ES-I3 (cell line): ENCODE data around the gene PGPEP1.
"Not testable (repeated sequence)": the region's sequence is repeated elsewhere in the genome, so short reads cannot be mapped to it uniquely, and the experiment has no call there.

ENCODE experiments used
- H3K36me3 ChIP-seq: 2 replicates; pipeline ENCODE4 v1.6.1; 2013; ENCODE audit warnings: mild to moderate bottlenecking, low read length, control low read depth, moderate library complexity; ENCODE audit not compliant: insufficient read depth
- H3K4me1 ChIP-seq: 2 replicates; pipeline ENCODE4 v1.6.1; 2013; ENCODE audit warnings: mild to moderate bottlenecking, control low read depth, low read length; ENCODE audit not compliant: insufficient read depth
- H3K9ac ChIP-seq: 2 replicates; pipeline ENCODE4 v1.6.1; 2013; ENCODE audit warnings: low read depth, mild to moderate bottlenecking, low read length, moderate library complexity
- H3K9me3 ChIP-seq: 2 replicates; pipeline ENCODE4 v1.6.1; 2013; ENCODE audit warnings: mild to moderate bottlenecking, low read length, moderate library complexity; ENCODE audit not compliant: control insufficient read depth, insufficient read depth

PGPEP1 gene

DNA sequence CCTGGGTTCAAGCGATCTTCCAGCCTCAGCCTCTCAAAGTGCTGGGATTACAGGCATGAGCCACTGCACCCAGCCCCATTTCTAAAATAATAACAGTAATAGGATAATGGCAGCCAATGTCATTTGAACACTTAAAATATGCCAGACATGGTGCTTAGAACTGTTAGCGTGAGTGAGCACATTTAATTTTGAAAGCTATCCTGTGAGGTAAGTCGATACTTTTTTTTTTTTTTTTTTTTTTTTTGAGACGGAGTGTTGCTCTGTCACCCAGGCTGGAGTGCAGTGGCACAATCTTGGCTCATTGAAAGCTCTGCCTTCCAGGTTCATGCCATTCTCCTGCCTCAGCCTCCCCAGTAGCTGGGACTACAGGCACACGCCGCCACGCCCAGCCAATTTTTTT, 14.3 kb downstream of the PGPEP1 start:
- not testable (repeated sequence) for H3K4me1 ChIP-seq, H3K9ac ChIP-seq, H3K36me3 ChIP-seq, H3K9me3 ChIP-seq

DNA sequence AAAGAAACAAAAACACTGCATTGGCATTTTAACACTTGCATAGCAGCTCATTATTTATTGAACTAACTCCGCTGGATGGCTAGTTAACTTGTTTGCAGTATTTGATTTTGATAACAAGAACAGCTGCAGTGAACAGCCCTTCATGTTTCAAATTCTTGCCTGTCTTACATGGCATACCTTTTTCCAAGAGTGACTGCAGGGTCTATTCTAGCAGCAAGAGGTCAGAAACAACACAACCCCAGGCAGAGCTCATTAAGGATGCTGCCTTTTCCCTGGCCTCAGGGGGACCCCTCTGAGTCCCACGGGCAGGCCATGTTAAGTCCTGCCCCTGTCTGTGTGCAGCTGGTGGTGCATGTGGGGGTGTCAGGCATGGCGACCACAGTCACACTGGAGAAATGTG, 16.6 kb downstream of the PGPEP1 start:
- H3K9ac ChIP-seq = no peak overlapping the region
- no peaks in the 10 kb centered on the region for H3K9me3 ChIP-seq
- H3K4me1 ChIP-seq = no peaks in the 10 kb centered on the region
- H3K36me3 ChIP-seq = peaks cover 11% of the 10 kb centered on the region

DNA sequence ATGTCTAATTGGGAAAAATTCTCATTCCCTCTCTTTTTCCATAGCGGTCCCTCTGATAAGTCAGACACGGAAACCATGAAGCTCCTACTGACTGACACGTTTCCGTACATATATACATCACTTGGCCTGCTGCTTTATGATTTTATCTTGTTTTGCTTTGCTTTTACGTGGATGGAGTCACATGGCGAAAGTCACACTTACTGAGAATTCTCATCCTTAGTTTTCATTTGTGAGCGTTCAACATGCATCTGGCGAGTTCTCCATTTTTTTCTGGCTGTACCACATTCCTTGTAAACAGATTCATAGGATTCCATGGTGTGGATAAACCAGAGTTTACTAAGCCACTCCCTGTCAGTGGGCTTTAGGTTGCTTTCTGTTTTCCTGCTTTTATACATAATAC, 21.2 kb downstream of the PGPEP1 start:
- Histone ChIP-seq H3K9ac (no peak overlapping the region), H3K4me1 (peaks cover 17% of the 10 kb centered on the region), H3K36me3 (peaks cover 24% of the 10 kb centered on the region), H3K9me3 (no peaks in the 10 kb centered on the region)

DNA sequence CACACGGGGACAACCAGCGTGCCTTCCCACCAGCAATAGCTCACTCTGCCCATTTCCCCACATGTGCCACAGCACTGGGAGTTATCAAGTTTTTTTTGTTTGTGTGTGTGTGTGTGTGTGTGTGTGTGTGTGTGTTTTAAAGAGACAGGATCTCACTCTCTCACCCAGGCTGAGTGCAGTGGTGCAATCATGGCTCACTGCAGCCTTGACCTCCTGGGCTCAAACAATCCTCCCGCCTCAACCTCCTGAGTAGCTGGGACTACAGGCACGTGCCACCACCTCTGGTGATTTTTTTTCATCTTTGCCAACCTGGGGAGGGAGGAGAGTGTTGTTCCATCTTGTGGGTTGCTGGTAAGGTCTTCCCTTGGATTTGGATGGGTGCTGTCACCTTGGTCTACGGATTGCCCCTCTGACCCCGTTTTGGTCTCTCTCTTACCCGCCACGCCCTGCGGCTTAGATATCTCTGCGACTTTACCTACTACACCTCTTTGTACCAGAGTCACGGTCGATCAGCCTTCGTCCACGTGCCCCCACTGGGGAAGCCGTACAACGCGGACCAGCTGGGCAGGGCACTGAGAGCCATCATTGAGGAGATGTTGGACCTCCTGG, 22.6 kb downstream of the PGPEP1 start:
- H3K4me1 ChIP-seq = peaks cover 17% of the 10 kb centered on the region
- H3K9me3 ChIP-seq = no peaks in the 10 kb centered on the region
- H3K9ac ChIP-seq = no peak overlapping the region
- H3K36me3 ChIP-seq = peaks cover 23% of the 10 kb centered on the region; the same call in 1 of the 2 replicates

- Histone ChIP-seq H3K9me3 (no peaks in the 10 kb centered on the region), H3K9ac (no peak overlapping the region), H3K4me1 (peaks cover 17% of the 10 kb centered on the region), H3K36me3 (peaks cover 23% of the 10 kb centered on the region; the same call in 1 of the 2 replicates)
Observed at GRCh38 chr19:18363787-18364186, 23.4 kb downstream of the PGPEP1 start.

DNA sequence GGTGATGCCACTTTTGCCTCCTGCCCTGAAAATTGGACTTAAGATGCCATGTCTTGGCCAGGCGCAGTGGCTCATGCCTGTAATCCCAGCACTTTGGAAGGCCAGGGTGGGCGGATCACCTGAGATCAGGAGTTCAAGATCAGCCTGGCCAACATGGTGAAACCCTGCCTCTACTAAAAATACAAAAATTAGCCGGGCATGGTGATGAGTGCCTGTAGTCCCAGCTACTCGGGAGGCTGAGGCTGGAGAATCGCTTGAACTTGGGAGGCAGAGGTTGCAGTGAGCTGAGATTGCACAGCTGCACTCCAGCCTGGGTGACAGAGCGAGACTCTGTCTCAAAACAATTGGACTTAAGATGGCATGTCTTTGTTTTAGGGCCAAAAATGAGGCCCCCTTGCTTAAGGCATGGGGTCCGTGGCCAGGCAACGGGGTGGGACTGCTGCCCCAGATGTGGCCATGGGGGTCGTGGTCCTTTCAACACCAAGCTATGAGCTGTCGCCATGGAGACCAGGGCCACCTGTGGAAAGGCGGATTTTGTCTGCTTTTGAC, 24.0 kb downstream of the PGPEP1 start:
- peaks cover 17% of the 10 kb centered on the region for H3K4me1 ChIP-seq
- H3K36me3 ChIP-seq = peaks cover 23% of the 10 kb centered on the region; the same call in 1 of the 2 replicates
- not testable (repeated sequence) for H3K9me3 ChIP-seq, H3K9ac ChIP-seq

DNA sequence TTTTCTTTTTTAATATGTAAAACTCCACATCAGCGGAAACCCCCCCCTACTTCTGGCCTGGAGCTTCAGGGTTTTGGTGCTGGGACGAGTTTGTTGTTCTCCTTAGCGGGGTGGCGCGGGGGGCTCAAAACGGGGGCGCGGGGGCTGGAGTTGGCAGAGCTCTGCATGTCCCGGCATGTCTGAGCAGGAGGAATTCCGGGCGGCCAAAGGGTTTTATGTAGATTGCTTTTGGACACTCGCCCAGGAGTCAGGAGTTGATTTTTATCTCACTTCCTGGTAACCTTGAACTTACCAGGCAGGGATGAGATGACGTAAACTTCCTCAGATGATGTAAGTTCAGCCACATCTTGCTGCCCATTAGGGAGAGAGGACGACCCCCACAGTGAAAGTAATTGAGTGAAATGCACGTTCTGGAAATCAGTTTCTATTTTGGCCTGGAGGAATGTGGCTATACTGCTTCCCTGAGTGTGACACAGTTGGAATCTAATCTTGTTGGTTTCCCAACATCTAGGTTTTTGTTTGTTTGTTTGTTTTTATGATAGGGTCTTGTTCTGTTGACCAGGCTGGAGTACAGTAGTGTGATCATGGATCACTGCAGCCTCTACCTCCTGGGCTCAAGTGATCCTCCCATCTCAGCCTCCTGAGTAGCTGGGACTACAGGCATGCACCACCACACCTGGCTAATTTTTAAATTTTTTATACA, 24.6 kb downstream of the PGPEP1 start:
- peaks cover 23% of the 10 kb centered on the region; the same call in 1 of the 2 replicates for H3K36me3 ChIP-seq
- H3K4me1 ChIP-seq = peaks cover 17% of the 10 kb centered on the region
- H3K9ac ChIP-seq = peak overlapping the region; percentile 18; the same call in 1 of the 2 replicates
- H3K9me3 ChIP-seq = no peaks in the 10 kb centered on the region

DNA sequence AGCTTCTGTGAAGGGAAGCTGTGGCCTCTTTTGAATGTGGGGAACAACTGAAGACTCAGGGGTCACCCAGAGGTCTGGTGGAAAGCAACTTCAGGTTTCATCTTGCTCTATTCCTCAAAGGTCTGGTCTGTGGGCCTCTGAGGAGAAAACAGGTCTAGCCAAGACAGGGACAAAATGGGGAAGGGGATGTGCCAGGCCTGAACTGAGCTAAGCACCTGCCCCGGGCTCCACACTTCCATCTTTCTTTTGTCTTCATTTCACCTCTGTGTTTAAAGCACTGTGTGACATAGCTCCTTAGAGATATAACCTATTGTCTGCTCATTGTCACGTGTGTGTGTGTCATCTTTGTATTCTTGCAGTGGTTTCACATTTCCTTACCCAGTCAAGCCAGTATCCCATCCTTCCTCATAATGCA, 25.6 kb downstream of the PGPEP1 start:
- H3K4me1 ChIP-seq = peaks cover 17% of the 10 kb centered on the region
- H3K9me3 ChIP-seq = no peaks in the 10 kb centered on the region
- H3K36me3 ChIP-seq = peaks cover 23% of the 10 kb centered on the region; the same call in 1 of the 2 replicates
- H3K9ac ChIP-seq = no peak overlapping the region

- H3K9me3 ChIP-seq = no peaks in the 10 kb centered on the region
- H3K9ac ChIP-seq = no peak overlapping the region
- peaks cover 12% of the 10 kb centered on the region; the same call in 1 of the 2 replicates for H3K36me3 ChIP-seq
- H3K4me1 ChIP-seq = peaks cover 31% of the 10 kb centered on the region
Observed at GRCh38 chr19:18368504-18369222, 28.3 kb downstream of the PGPEP1 start.

DNA sequence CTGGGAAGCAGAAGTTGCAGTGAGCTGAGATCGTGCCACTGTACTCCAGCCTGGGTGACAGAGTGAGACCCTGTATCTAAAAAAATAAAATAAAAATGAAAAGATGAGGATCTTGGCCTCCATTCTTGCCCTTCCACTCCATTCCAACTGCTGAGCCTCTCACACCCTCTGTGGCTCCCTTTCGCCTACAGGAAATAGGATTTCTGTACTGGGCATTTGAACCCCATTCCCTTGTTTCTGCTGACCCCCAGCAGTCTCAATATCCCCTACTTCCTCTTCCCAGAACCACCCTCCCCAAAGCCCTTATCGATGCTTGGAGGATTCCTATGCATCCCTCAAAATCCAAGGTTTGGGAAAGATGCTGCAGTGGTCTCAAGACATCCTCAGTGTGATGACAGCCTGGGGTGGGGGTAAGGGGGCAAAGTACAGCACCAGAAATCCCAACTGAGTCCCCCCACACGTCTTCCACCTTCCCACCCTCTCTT, 33.1 kb downstream of the PGPEP1 start:
- Histone ChIP-seq H3K9me3 (no peaks in the 10 kb centered on the region), H3K36me3 (no peaks in the 10 kb centered on the region), H3K9ac (peak overlapping the region; percentile 0; the same call in 1 of the 2 replicates), H3K4me1 (peaks cover 24% of the 10 kb centered on the region)

DNA sequence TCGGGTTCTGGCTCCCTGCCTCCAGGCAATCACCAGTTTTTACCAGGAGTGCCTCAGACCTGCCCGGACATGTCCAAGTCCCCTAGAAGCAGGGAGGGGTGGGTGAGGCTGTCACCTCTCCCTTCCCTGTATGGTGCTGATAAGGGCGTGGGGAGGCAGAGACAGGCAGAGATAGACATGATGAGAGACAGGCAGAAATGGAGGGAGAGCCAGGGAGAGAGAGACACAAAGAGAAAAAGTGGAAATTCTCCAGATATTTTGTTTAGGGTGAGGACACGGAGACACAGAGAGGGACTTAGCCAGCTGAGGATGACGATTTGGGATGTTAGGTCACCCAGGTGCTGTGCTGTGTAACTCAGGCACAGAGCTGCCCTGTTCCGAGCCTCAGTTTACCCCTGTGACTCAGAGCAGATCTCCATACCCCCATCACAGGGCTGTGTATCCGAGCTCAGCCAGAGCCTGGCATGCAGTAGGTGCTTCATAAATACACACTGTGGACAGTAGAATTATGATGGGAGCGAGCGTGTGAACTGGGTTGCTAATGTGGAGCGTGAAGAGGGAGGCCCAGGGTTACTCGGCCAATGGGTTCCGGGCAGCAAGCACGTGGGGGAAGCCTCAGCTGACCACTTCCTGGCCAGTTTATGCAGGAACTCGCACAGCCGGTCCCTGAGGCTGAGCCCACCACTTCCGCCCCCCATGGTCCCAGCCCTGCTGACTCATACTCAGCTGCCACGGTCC, 33.7 kb downstream of the PGPEP1 start:
- H3K9me3 ChIP-seq = no peaks in the 10 kb centered on the region
- no peaks in the 10 kb centered on the region for H3K36me3 ChIP-seq
- H3K9ac ChIP-seq = peak overlapping the region; percentile 31
- peaks cover 24% of the 10 kb centered on the region for H3K4me1 ChIP-seq

DNA sequence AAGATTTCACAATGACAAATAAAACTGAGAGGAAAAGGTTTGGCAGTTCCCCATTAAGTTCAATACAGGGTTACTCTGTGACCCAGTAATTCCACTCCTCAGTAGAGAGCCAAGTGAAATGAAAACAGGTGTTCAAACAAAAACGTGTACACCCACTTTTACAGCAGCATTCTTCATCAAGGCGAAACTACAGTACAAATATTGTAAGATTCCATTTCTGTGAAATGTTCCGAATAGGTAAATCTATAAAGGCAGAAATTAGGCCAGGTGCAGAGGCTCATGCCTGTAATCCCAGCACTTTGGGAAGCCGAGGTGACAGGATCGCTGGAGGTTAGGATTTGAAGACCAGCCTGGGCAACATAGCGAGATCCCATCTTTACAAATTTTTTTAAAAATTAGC, 36.6 kb downstream of the PGPEP1 start:
- Histone ChIP-seq H3K36me3 (no peaks in the 10 kb centered on the region), H3K9ac (no peak overlapping the region), H3K9me3 (no peaks in the 10 kb centered on the region), H3K4me1 (peaks cover 27% of the 10 kb centered on the region)

DNA sequence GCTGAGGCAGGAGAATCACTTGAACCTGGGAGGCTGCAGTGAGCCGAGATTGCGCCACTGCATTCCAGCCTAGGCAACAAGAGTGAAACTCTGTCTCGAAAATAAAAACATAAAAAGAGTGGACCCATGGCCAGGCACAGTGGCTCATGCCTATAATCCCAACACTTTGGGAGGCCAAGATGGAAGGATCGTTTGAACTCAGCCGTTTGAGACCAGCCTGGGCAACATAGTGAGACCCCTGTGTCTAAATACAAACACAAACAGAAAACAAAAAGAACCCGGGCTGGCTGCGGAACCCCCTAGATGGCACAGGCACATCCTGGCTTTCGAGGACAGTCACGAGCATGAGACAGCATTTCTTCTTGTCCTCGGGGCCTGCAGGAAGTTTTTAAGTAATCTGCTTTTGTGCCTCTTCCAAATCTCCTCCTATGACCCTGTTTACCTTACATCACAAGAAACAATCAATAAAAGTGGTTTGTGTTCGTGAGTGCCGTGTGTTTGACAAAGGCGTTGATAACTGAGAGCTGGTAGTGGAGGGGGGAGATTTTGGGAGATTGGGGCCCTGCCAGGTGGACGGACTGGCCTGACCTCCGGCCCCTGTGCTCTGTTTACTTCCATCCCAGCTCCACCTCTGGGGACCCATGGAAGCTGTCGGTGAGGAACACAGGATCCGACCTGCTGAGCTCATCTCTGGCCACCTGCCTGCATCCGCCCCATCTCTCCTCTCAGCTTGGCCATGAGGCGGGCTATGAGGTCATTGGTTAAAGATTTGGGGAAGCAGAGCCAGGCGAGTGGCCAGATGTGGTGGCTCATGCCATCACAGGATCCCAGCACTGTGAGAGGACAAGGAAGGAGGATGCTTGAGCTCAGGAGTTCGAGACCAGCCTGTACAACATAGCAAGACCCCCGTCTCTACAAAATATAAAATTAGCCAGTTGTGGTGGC, 39.7 kb downstream of the PGPEP1 start:
- no peak overlapping the region for H3K9ac ChIP-seq

More for the DNA sequence above, 39.7 kb downstream of the PGPEP1 start:
- H3K4me1 ChIP-seq = peaks cover 11% of the 10 kb centered on the region
- H3K36me3 ChIP-seq = no peaks in the 10 kb centered on the region
- no peaks in the 10 kb centered on the region for H3K9me3 ChIP-seq
